ENCODE data around the gene C10orf90. TPM values are rescaled to one million over a fixed set of nuclear protein-coding genes. Genes with fewer than 3 reads are reported as not detected.

The C10orf90 gene
- total RNA-seq, 1 experiment from 2014 or later, result 0.18 TPM

DNA sequence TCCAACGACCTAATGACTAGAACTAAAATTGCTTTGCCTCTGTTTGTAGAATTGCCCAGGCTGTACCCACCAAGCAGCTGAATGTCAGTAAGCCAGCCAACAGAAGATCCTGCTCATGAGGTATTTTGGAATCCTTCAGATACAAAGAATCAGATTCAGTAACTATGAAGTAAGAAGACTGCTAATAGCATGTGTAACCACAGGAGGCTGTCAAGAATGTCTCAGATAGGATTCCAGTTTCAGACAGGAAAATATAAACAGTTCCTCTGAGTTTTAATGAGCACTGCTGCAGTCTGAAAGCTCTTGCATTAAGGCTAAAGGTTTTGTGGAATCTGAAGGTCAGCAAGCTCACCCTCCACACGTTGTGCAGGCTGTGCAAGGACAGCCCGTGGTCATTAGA lies 169.6 kb downstream of the C10orf90 start:
- Histone ChIP-seq H3K27me3 (ENCODE audit: low read length) (no peaks in the 10 kb centered on the region), H2AFZ (ENCODE audit: low read length) (no peak overlapping the region), H3K36me3 (ENCODE audit: low read depth, low read length) (no peaks in the 10 kb centered on the region), H3K9me2 (replicated peaks; ENCODE audit: low read length) (no peaks in the 10 kb centered on the region), H3K4me3 (ENCODE audit: low read length) (no peak overlapping the region), H4K20me1 (ENCODE audit: low read length) (no peaks in the 10 kb centered on the region), H3F3A (ENCODE audit: low read length, unreplicated experiment) (no peaks in the 10 kb centered on the region), H3K4me1 (ENCODE audit: insufficient read depth, low read length) (peaks cover 8% of the 10 kb centered on the region; the same call in 1 of the 2 replicates), H3K9ac (ENCODE audit: low read length) (no peak overlapping the region), H3K27ac (ENCODE audit: low read length) (no peak overlapping the region), H3K79me2 (ENCODE audit: low read length) (no peaks in the 10 kb centered on the region), H3K9me3 (ENCODE audit: low read length) (no peaks in the 10 kb centered on the region), H3K4me2 (ENCODE audit: low read length) (no peak overlapping the region)
- no TSS peak for BruUV-seq (replicated peaks)
- DNase-seq (no peak), ATAC-seq (no peak)
- TF ChIP-seq, protein P1, sequence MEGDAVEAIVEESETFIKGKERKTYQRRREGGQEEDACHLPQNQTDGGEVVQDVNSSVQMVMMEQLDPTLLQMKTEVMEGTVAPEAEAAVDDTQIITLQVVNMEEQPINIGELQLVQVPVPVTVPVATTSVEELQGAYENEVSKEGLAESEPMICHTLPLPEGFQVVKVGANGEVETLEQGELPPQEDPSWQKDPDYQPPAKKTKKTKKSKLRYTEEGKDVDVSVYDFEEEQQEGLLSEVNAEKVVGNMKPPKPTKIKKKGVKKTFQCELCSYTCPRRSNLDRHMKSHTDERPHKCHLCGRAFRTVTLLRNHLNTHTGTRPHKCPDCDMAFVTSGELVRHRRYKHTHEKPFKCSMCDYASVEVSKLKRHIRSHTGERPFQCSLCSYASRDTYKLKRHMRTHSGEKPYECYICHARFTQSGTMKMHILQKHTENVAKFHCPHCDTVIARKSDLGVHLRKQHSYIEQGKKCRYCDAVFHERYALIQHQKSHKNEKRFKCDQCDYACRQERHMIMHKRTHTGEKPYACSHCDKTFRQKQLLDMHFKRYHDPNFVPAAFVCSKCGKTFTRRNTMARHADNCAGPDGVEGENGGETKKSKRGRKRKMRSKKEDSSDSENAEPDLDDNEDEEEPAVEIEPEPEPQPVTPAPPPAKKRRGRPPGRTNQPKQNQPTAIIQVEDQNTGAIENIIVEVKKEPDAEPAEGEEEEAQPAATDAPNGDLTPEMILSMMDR (conservative IDR thresholded peaks at IDR 0.05; ENCODE audit: low read depth, low read length), result no peak
- TF ChIP-seq EZH2 (IDR thresholded peaks at IDR 0.05; ENCODE audit: low read length, unreplicated experiment) (no peak), EZH2phosphoT487 (IDR thresholded peaks at IDR 0.05; ENCODE audit: borderline replicate concordance, low read length) (no peak)
- intact Hi-C loops (cut with micrococcal nuclease), result loop anchor here (5.0 kb wide), 1 partner anchor 569 kb away; no protein-coding TSS in a partner anchor
- ChIA-PET POLR2A (ENCODE audit: unreplicated experiment) (no interaction called here), CTCF (no interaction called here)

DNA sequence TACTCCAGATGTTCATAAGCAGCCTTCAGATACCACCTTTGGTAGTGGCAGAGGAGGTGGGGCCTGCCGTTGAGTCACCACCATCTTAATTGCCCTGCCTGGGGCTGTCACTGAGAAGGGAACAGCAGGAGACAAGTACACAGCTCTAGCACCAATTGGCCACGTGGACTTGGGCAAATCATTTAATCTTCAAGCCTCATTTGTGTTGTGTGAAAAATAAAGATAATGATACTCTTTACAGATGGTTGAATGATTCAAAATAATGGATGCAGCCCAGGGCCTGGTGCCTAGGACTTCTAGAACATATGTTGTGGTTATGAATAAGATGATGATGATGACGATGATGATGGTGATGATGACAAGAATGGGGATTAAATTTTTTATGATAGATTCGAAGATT lies 170.3 kb downstream of the C10orf90 start:
- Histone ChIP-seq H3K36me3 (ENCODE audit: low read depth, low read length) (no peaks in the 10 kb centered on the region), H3K4me2 (ENCODE audit: low read length) (no peak overlapping the region), H3K27me3 (ENCODE audit: low read length) (no peaks in the 10 kb centered on the region), H3K9me3 (ENCODE audit: low read length) (no peaks in the 10 kb centered on the region), H3K27ac (ENCODE audit: low read length) (no peak overlapping the region), H3K79me2 (ENCODE audit: low read length) (no peaks in the 10 kb centered on the region), H3K9ac (ENCODE audit: low read length) (no peak overlapping the region), H2AFZ (ENCODE audit: low read length) (no peak overlapping the region), H3K4me1 (ENCODE audit: insufficient read depth, low read length) (peaks cover 8% of the 10 kb centered on the region; the same call in 1 of the 2 replicates), H3K9me2 (replicated peaks; ENCODE audit: low read length) (no peaks in the 10 kb centered on the region), H4K20me1 (ENCODE audit: low read length) (no peaks in the 10 kb centered on the region), H3F3A (ENCODE audit: low read length, unreplicated experiment) (no peaks in the 10 kb centered on the region), H3K4me3 (ENCODE audit: low read length) (no peak overlapping the region)
- TF ChIP-seq EZH2 (IDR thresholded peaks at IDR 0.05; ENCODE audit: low read length, unreplicated experiment) (no peak), EZH2phosphoT487 (IDR thresholded peaks at IDR 0.05; ENCODE audit: borderline replicate concordance, low read length) (no peak)
- TF ChIP-seq, protein P1 (conservative IDR thresholded peaks at IDR 0.05; ENCODE audit: low read depth, low read length), result no peak
- no peak for DNase-seq
- intact Hi-C loops (cut with micrococcal nuclease), result loop anchor here (5.0 kb wide), 1 partner anchor 568 kb away; no protein-coding TSS in a partner anchor
- BruUV-seq (replicated peaks), result no TSS peak
- POLR2A ChIA-PET (ENCODE audit: unreplicated experiment), result interaction anchor here (0.6 kb wide), 1 partner anchor 10 kb away, joined by 3 read pairs; no protein-coding TSS in a partner anchor
- ATAC-seq, result no peak
- CTCF ChIA-PET, result no interaction called here

DNA sequence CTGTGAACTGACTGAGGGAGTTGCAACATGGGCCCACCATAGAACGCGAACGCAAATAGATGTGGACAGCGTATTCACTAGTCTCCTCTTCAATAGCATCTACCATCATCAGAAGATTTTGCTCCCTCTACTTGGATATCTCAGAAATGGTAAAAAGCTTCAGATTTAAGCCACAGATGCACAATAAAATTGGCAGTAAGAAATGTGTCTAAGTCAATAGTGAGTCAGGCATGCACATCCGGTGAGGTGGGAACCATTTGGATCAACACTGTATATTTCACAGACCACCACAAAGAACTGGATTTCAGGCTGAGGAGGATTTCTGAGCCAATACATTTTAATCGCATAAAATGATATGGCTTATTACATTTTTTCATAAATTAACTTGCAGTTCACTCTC lies 170.7 kb downstream of the C10orf90 start:
- Histone ChIP-seq H3K9me3 (ENCODE audit: low read length) (no peaks in the 10 kb centered on the region), H3K4me2 (ENCODE audit: low read length) (no peak overlapping the region), H3K4me3 (ENCODE audit: low read length) (no peak overlapping the region), H3K9me2 (replicated peaks; ENCODE audit: low read length) (no peaks in the 10 kb centered on the region), H2AFZ (ENCODE audit: low read length) (no peak overlapping the region), H3K27ac (ENCODE audit: low read length) (no peak overlapping the region), H3K4me1 (ENCODE audit: insufficient read depth, low read length) (peaks cover 4% of the 10 kb centered on the region; the same call in 1 of the 2 replicates), H3K9ac (ENCODE audit: low read length) (no peak overlapping the region), H3K79me2 (ENCODE audit: low read length) (no peaks in the 10 kb centered on the region), H3F3A (ENCODE audit: low read length, unreplicated experiment) (no peaks in the 10 kb centered on the region), H3K36me3 (ENCODE audit: low read depth, low read length) (no peaks in the 10 kb centered on the region), H3K27me3 (ENCODE audit: low read length) (no peaks in the 10 kb centered on the region), H4K20me1 (ENCODE audit: low read length) (no peaks in the 10 kb centered on the region)
- ChIA-PET POLR2A (ENCODE audit: unreplicated experiment) (no interaction called here), CTCF (no interaction called here)
- no peak for TF ChIP-seq EZH2 (IDR thresholded peaks at IDR 0.05; ENCODE audit: low read length, unreplicated experiment)
- ATAC-seq (no peak), DNase-seq (no peak)
- intact Hi-C loops (cut with micrococcal nuclease), result loop anchor here (5.0 kb wide), 1 partner anchor 567 kb away; no protein-coding TSS in a partner anchor
- BruUV-seq (replicated peaks), result no TSS peak
